ENCODE measurements around the gene WHRN.

DNA sequence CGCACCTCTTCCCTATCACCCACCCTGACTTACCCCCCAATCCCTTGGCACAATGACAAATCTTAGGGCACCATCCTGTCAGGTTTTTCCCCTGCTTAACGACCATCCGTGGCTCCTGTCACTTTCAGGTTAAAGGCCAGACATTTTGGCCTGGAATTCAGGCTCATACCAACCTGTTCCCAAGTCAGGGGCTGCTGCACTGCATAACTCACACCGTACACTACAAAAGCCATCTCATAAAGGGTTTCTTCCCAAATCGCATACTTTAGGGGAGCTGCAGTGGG, 110.0 kb downstream of the WHRN start:
- TF ChIP-seq, protein P1, sequence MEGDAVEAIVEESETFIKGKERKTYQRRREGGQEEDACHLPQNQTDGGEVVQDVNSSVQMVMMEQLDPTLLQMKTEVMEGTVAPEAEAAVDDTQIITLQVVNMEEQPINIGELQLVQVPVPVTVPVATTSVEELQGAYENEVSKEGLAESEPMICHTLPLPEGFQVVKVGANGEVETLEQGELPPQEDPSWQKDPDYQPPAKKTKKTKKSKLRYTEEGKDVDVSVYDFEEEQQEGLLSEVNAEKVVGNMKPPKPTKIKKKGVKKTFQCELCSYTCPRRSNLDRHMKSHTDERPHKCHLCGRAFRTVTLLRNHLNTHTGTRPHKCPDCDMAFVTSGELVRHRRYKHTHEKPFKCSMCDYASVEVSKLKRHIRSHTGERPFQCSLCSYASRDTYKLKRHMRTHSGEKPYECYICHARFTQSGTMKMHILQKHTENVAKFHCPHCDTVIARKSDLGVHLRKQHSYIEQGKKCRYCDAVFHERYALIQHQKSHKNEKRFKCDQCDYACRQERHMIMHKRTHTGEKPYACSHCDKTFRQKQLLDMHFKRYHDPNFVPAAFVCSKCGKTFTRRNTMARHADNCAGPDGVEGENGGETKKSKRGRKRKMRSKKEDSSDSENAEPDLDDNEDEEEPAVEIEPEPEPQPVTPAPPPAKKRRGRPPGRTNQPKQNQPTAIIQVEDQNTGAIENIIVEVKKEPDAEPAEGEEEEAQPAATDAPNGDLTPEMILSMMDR (IDR thresholded peaks at IDR 0.05): no peak
- no peak for TF ChIP-seq POLR2AphosphoS5 (IDR thresholded peaks at IDR 0.05)
- no peak for TF ChIP-seq EP300 (IDR thresholded peaks at IDR 0.05)
- no peak for TF ChIP-seq POLR2A (IDR thresholded peaks at IDR 0.05)

Data from gastroesophageal sphincter (tissue), 3 donors.